K562 (cell line): Measurements from ENCODE around the gene SND1.

ENCODE experiments used
- CTCF ChIP-seq, 3 experiments: IDR thresholded peaks in 2 of 3; conservative IDR thresholded peaks in 1 of 3; 2 replicates each; pipeline ENCODE4 v1.5.1; 2011 to 2012; ENCODE audit warnings: low read length in 3 of 3, mild to moderate bottlenecking in 3 of 3, control low read depth in 2 of 3, improper control_type of control experiment in 1 of 3, inconsistent platforms in 1 of 3, low read depth in 1 of 3, mixed read lengths in 1 of 3, moderate library complexity in 1 of 3; ENCODE audit not compliant: insufficient read depth in 2 of 3
- ETV6 ChIP-seq, 3 experiments: fragments of 150-350 bp in 1 of 3; sonication (generic) in 1 of 3; formaldehyde crosslinking in 1 of 3; IDR thresholded peaks; 2 replicates each; pipeline versions ENCODE4 v1.6.1 to v1.8.0; 2014 to 2022; ENCODE audit warnings: borderline replicate concordance in 2 of 3, low read depth in 2 of 3, antibody characterized with exemption in 1 of 3, low read length in 1 of 3, mild to moderate bottlenecking in 1 of 3, missing genetic modification reagents in 1 of 3
- HDGF ChIP-seq: fragments of 450-650 bp; IDR thresholded peaks from 2 replicates; pipeline ENCODE4 v1.6.1; 2016
- NCOA1 ChIP-seq: fragments of 450-650 bp; IDR thresholded peaks from 2 replicates; pipeline ENCODE4 v1.6.1; 2016; ENCODE audit warnings: low read depth
- REST ChIP-seq, 2 experiments: fragments of 450-650 bp; formaldehyde crosslinking in 1 of 2; IDR thresholded peaks; 2 replicates each; pipeline versions ENCODE4 v1.4.0 to v1.6.1; 2014 to 2020; ENCODE audit warnings: mild to moderate bottlenecking in 2 of 2, borderline replicate concordance in 1 of 2, low read depth in 1 of 2
- TRIM28 ChIP-seq: fragments of 450-650 bp; IDR thresholded peaks from 2 replicates; pipeline ENCODE4 v1.6.1; 2017
- YY1 ChIP-seq, 3 experiments: IDR thresholded peaks; 2 replicates each; pipeline ENCODE4 v1.6.1; 2011; ENCODE audit warnings: low read length in 2 of 3, mild to moderate bottlenecking in 2 of 3, moderate library complexity in 2 of 3, borderline replicate concordance in 1 of 3, control low read depth in 1 of 3, low read depth in 1 of 3; ENCODE audit not compliant: insufficient read depth in 3 of 3, insufficient replicate concordance in 2 of 3, control insufficient read depth in 1 of 3, insufficient read length in 1 of 3; ENCODE audit errors: extremely low read depth in 1 of 3
- ZBTB7A ChIP-seq: IDR thresholded peaks from 2 replicates; pipeline ENCODE4 v1.6.1; 2011; ENCODE audit warnings: low read depth, mild to moderate bottlenecking, low read length, moderate library complexity, borderline replicate concordance; ENCODE audit not compliant: control insufficient read depth
- ZZZ3 ChIP-seq: fragments of 450-650 bp; IDR thresholded peaks from 2 replicates; pipeline ENCODE4 v1.6.1; 2016; ENCODE audit warnings: antibody characterized with exemption, mild to moderate bottlenecking, moderate library complexity
- TF ChIP-seq, protein P1 (sequence below): conservative IDR thresholded peaks from 2 replicates; pipeline ENCODE4 v1.6.1; 2011; ENCODE audit warnings: low read depth, mild to moderate bottlenecking, low read length; ENCODE audit not compliant: control insufficient read depth
- TF ChIP-seq, protein P2 (sequence below), 2 experiments: fragments of 450-650 bp in 1 of 2; sonication (generic) in 1 of 2; formaldehyde crosslinking; conservative IDR thresholded peaks; 2 replicates each; pipeline versions ENCODE4 v1.4.0 to v1.8.1; 2020 to 2022; ENCODE audit warnings: mild to moderate bottlenecking in 1 of 2, missing genetic modification reagents in 1 of 2
- TF ChIP-seq, protein P3 (sequence below): fragments of 450-650 bp; IDR thresholded peaks from 2 replicates; pipeline ENCODE4 v1.6.1; 2017; ENCODE audit warnings: mild to moderate bottlenecking, moderate library complexity

DNA sequence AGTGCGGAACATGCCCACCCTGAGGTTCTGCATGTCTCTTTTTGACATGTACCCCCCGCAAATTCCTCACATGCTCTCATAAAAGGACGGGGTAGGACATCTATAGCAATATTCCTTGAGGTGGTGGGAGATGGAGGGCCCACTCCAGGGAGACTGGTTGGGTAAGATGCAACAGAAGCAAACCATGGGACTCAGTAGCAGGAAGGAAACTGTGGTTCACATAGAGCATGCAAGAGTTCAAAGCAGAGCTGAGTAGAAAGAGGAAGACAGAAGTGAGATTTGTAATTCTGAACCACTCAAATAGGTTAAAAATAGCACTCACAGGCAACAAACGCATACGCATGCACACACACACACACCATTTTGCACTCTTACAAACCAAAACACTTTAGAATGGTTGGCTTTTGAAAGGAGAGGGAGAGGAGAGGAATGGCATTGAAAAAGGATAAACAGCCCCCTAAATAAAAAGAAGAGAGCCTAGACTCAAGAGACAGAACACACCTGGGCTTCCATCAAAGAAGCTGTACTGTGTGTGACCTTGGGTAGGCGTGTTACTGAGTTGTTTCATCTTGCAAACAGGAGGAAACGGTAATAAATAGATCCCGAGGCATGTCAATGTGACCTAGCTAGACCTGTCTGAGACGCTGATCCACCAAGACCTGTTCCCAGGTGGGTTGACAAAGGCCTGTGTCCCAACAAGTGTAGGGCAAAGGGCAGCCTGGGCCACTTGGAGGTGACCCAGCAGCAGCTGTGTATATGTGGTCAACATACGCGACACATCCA is 456.8 kb downstream of the SND1 start:
- TF ChIP-seq TRIM28 (no peak), ETV6 (IDR thresholded peaks at IDR 0.05; ENCODE audit: borderline replicate concordance in 1 of 2, low read depth in 2 of 2, low read length in 1 of 2) (no peak), ETV6 (CRISPR knock-in tag; IDR thresholded peaks at IDR 0.05; ENCODE audit: borderline replicate concordance) (no peak), ZZZ3 (no peak), YY1 (IDR thresholded peaks at IDR 0.05; ENCODE audit: borderline replicate concordance in 1 of 3, control insufficient read depth in 1 of 3, extremely low read depth in 1 of 3, insufficient read depth in 3 of 3, insufficient read length in 1 of 3, insufficient replicate concordance in 2 of 3, low read depth in 1 of 3, low read length in 2 of 3) (no peak), REST (IDR thresholded peaks at IDR 0.05; ENCODE audit: borderline replicate concordance) (no peak), REST (CRISPR knock-in tag; IDR thresholded peaks at IDR 0.05; ENCODE audit: low read depth) (no peak), CTCF (IDR thresholded peaks at IDR 0.05 in 2 of 3, conservative IDR thresholded peaks at IDR 0.05 in 1 of 3; ENCODE audit: insufficient read depth in 2 of 3, low read depth in 1 of 3, low read length in 3 of 3) (no peak), ZBTB7A (no peak), NCOA1 (no peak), HDGF (no peak)
- TF ChIP-seq, protein P1, sequence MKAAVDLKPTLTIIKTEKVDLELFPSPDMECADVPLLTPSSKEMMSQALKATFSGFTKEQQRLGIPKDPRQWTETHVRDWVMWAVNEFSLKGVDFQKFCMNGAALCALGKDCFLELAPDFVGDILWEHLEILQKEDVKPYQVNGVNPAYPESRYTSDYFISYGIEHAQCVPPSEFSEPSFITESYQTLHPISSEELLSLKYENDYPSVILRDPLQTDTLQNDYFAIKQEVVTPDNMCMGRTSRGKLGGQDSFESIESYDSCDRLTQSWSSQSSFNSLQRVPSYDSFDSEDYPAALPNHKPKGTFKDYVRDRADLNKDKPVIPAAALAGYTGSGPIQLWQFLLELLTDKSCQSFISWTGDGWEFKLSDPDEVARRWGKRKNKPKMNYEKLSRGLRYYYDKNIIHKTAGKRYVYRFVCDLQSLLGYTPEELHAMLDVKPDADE = no peak
- TF ChIP-seq, protein P2, sequence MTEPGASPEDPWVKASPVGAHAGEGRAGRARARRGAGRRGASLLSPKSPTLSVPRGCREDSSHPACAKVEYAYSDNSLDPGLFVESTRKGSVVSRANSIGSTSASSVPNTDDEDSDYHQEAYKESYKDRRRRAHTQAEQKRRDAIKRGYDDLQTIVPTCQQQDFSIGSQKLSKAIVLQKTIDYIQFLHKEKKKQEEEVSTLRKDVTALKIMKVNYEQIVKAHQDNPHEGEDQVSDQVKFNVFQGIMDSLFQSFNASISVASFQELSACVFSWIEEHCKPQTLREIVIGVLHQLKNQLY (CRISPR knock-in tag; conservative IDR thresholded peaks at IDR 0.05) = no peak
- TF ChIP-seq, protein P3, sequence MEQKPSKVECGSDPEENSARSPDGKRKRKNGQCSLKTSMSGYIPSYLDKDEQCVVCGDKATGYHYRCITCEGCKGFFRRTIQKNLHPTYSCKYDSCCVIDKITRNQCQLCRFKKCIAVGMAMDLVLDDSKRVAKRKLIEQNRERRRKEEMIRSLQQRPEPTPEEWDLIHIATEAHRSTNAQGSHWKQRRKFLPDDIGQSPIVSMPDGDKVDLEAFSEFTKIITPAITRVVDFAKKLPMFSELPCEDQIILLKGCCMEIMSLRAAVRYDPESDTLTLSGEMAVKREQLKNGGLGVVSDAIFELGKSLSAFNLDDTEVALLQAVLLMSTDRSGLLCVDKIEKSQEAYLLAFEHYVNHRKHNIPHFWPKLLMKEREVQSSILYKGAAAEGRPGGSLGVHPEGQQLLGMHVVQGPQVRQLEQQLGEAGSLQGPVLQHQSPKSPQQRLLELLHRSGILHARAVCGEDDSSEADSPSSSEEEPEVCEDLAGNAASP = no peak
